HepG2 (cell line): ENCODE results near the gene LRRC51. TPM values are rescaled to one million over a fixed set of nuclear protein-coding genes. Genes with fewer than 3 reads are reported as not detected.

Experiments used
- ARHGAP35 ChIP-seq: sonication (generic); formaldehyde crosslinking; IDR thresholded peaks from 2 replicates; pipeline ENCODE4 v1.9.0; 2022; ENCODE audit warnings: mild to moderate bottlenecking, inconsistent platforms, moderate library complexity, missing genetic modification reagents, borderline replicate concordance
- ARNT ChIP-seq: fragments of 450-650 bp; IDR thresholded peaks from 2 replicates; pipeline ENCODE4 v1.6.1; 2017
- ARNTL ChIP-seq: sonication (generic); formaldehyde crosslinking; IDR thresholded peaks from 2 replicates; pipeline ENCODE4 v1.4.0; 2020; ENCODE audit warnings: mild to moderate bottlenecking, missing genetic modification reagents
- BRCA1 ChIP-seq: sonication (generic); formaldehyde crosslinking; IDR thresholded peaks from 2 replicates; pipeline ENCODE4 v1.4.0; 2020; ENCODE audit warnings: missing genetic modification reagents
- DRAP1 ChIP-seq: IDR thresholded peaks from 2 replicates; pipeline ENCODE4 v1.6.1; 2016; ENCODE audit warnings: missing genetic modification reagents, missing compliant biosample characterization
- FIP1L1 ChIP-seq: fragments of 200-400 bp; formaldehyde crosslinking; IDR thresholded peaks from 2 replicates; pipeline ENCODE4 v1.6.1; 2018; ENCODE audit warnings: low read depth, mild to moderate bottlenecking, low read length, moderate library complexity, borderline replicate concordance; ENCODE audit not compliant: insufficient read depth
- FUBP1 ChIP-seq: sonication (generic); formaldehyde crosslinking; IDR thresholded peaks from 2 replicates; pipeline ENCODE4 v1.5.1; 2020; ENCODE audit warnings: missing genetic modification reagents, mild to moderate bottlenecking, borderline replicate concordance
- LBX2 ChIP-seq: sonication (generic); formaldehyde crosslinking; IDR thresholded peaks from 2 replicates; pipeline ENCODE4 v1.5.0; 2020; ENCODE audit warnings: missing genetic modification reagents, mild to moderate bottlenecking, borderline replicate concordance
- MBNL3 ChIP-seq: fragments of 250-450 bp; sonication (Bioruptor Pico); conservative IDR thresholded peaks from 2 replicates; pipeline ENCODE4 v1.8.0; 2022; ENCODE audit warnings: mild to moderate bottlenecking, inconsistent platforms
- MXI1 ChIP-seq: IDR thresholded peaks from 3 replicates; pipeline ENCODE4 v1.6.1; 2012; ENCODE audit warnings: low read depth, low read length, inconsistent platforms, borderline replicate concordance
- NFIB ChIP-seq: sonication (generic); formaldehyde crosslinking; IDR thresholded peaks from 2 replicates; pipeline ENCODE4 v1.9.0; 2021; ENCODE audit warnings: missing genetic modification reagents, mild to moderate bottlenecking, borderline replicate concordance
- PHF5A ChIP-seq: IDR thresholded peaks from one replicate; pipeline ENCODE4 v1.6.1; 2018; ENCODE audit warnings: low read depth, missing genetic modification reagents; ENCODE audit not compliant: unreplicated experiment
- POLR2AphosphoS5 ChIP-seq: IDR thresholded peaks from 2 replicates; pipeline ENCODE4 v1.6.1; 2012; ENCODE audit warnings: low read depth, low read length
- RARA ChIP-seq: IDR thresholded peaks from 2 replicates; pipeline ENCODE4 v1.6.1; 2016; ENCODE audit warnings: missing genetic modification reagents, missing compliant biosample characterization
- SRY ChIP-seq: sonication (generic); formaldehyde crosslinking; IDR thresholded peaks from 2 replicates; pipeline ENCODE4 v1.8.0; 2022; ENCODE audit warnings: mild to moderate bottlenecking, missing genetic modification reagents
- ZBTB33 ChIP-seq: sonication (generic); formaldehyde crosslinking; IDR thresholded peaks from 2 replicates; pipeline ENCODE4 v1.4.0; 2020; ENCODE audit warnings: missing genetic modification reagents
- ZBTB7B ChIP-seq: sonication (generic); formaldehyde crosslinking; IDR thresholded peaks from 2 replicates; pipeline ENCODE4 v1.4.0; 2020; ENCODE audit warnings: missing genetic modification reagents
- ZKSCAN8 ChIP-seq: IDR thresholded peaks from 2 replicates; pipeline ENCODE4 v1.6.1; 2016; ENCODE audit warnings: borderline replicate concordance, missing genetic modification reagents, missing compliant biosample characterization
- ZNF160 ChIP-seq: sonication (generic); formaldehyde crosslinking; IDR thresholded peaks from 2 replicates; pipeline ENCODE4 v1.8.0; 2022; ENCODE audit warnings: mild to moderate bottlenecking, inconsistent platforms, missing genetic modification reagents
- ZNF282 ChIP-seq: fragments of 450-650 bp; IDR thresholded peaks from 2 replicates; pipeline ENCODE4 v1.6.1; 2018; ENCODE audit not compliant: partially characterized antibody
- ZNF570 ChIP-seq: sonication (generic); formaldehyde crosslinking; IDR thresholded peaks from 2 replicates; pipeline ENCODE4 v1.4.0; 2020; ENCODE audit warnings: mild to moderate bottlenecking, missing genetic modification reagents, borderline replicate concordance
- ZSCAN22 ChIP-seq: sonication (generic); formaldehyde crosslinking; IDR thresholded peaks from 2 replicates; pipeline ENCODE4 v1.4.0; 2020; ENCODE audit warnings: mild to moderate bottlenecking, missing genetic modification reagents
- ZXDC ChIP-seq: sonication (generic); formaldehyde crosslinking; IDR thresholded peaks from 2 replicates; pipeline ENCODE4 v1.5.0; 2020; ENCODE audit warnings: mild to moderate bottlenecking, missing genetic modification reagents
- polyA plus RNA-seq, 8 experiments: library from polyadenylated mRNA; depleted of rRNA in 3 of 8; stranded (reverse) in 7 of 8; unstranded in 1 of 8; fragments of >200 nt; fragmentation: Illumina TruSeq in 4 of 8; extraction: Trizol in 4 of 8; gene quantifications; 2 replicates each; pipeline versions ENCODE4 v1.2.1 to v1.2.3, GENCODE V29; 2011 to 2016; ENCODE audit warnings: low read depth in 4 of 8, missing spikeins in 1 of 8, mixed read lengths in 1 of 8; ENCODE audit not compliant: insufficient read depth in 1 of 8
- total RNA-seq, 5 experiments: library from RNA; depleted of rRNA; stranded (reverse); fragments of >200 nt; fragmentation: Illumina TruSeq; extraction: Trizol; gene quantifications; 2 replicates each; pipeline ENCODE4 v1.2.3, GENCODE V29; 2016; ENCODE audit warnings: low read depth in 1 of 5

The LRRC51 gene
- total and polyA plus RNA-seq, 2 of the 13 experiments (the other 11 are each of a cell fraction or from before 2014, with no cell fraction given): 5.3 to 6.0 TPM

- TF ChIP-seq DRAP1 (CRISPR knock-in tag) (peak; percentile 85), ARNTL (CRISPR knock-in tag) (no peak), NFIB (CRISPR knock-in tag) (no peak), ZBTB33 (CRISPR knock-in tag) (no peak), ZNF570 (no peak), RARA (CRISPR knock-in tag) (no peak; the same call in 1 of the 2 replicates), ZNF160 (CRISPR knock-in tag) (0 out of 2 replicates have a peak, but pooled peaks have one; percentile 49), POLR2AphosphoS5 (peak; percentile 68), ZXDC (CRISPR knock-in tag) (no peak), BRCA1 (no peak), ZBTB7B (CRISPR knock-in tag) (no peak), FIP1L1 (no peak), MXI1 (peak; percentile 99), MBNL3 (CRISPR knock-in tag) (no peak), ZKSCAN8 (CRISPR knock-in tag) (no peak), LBX2 (CRISPR knock-in tag) (no peak), PHF5A (CRISPR knock-in tag) (no peak), ARNT (no peak), ARHGAP35 (CRISPR knock-in tag) (no peak; the same call in 1 of the 2 replicates), ZNF282 (no peak), ZSCAN22 (CRISPR knock-in tag) (0 out of 2 replicates have a peak, but pooled peaks have one; percentile 44), SRY (CRISPR knock-in tag) (peak; percentile 29), FUBP1 (CRISPR knock-in tag) (no peak)
Measured at GRCh38 chr11:72080326-72081183, at the start of gene LRRC51, which contains the start of gene NUMA1 (continued).
